Measurements from ENCODE around the gene RAB13.

Gene RAB13

DNA sequence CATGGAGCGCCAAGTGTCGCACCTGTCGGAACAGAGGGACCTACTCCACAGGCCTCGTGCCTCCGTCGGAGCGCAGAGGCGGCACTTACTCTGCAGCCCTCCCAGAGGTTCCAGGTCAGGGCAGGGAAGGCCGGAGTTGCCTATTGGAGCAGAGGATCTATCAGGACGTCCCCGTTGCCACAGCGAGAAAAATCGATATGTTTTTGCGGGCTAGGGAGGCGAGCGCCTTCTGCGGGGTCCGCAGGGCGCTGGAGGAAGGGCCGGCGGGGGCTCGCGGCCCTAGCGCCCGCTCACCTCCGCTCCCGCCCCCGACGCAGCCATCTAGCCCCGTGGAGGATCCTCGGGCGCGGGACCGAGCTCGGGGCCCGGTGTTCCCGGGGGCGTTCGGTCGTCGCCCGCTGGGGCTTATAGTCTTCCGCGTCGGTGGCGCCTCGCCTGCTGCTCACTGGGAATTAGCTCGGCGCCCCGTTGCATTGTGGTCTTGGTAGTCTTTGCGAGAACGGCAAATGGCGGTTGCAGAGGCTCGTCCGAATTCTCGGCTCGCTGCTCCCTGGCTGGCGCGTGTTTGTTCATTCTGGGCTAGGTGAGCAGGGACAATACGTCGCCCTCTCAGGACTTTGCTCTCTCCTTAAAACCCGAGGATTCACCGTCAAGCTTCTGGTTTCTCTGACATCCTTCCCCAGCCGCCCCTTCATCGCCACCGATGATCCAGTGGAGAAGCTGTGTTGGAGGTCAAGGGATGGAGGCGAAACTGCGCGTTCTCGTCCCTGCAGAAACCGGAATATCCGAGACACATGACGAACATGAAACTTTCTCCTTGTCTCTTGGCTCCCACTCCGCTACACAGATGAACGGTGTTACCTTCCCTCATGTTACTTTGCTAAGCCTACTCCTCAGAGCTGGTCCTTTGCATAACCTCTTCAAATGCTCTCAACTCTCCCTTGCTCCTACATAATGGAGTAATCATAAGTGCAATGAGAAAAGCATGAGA lies 8.6 kb downstream of the RAB13 start, which contains the start of gene JTB:
JTB (minus strand) TSS at position 425 of the 991 bp plus-strand sequence; CDS start at position 3, 422 bp downstream.
- Histone ChIP-seq H3K9me3 (ENCODE audit: control insufficient read depth in 2 of 2, low read length in 2 of 2) (no peaks in the 10 kb centered on the region), H3K36me3 (ENCODE audit: control insufficient read depth in 2 of 2, insufficient read depth in 2 of 2, low read length in 2 of 2) (peaks cover 16 to 30% of the 10 kb centered on the region in 2 donors), H3K27me3 (ENCODE audit: control insufficient read depth in 1 of 2, insufficient read depth in 2 of 2, low read length in 2 of 2) (no peaks in the 10 kb centered on the region), H3K9ac (ENCODE audit: low read length in 2 of 2) (peak within 1 kb of the TSS; percentile 80 to 90), H3K27ac (ENCODE audit: low read length) (peak within 1 kb of the TSS; percentile 78), H3K4me3 (ENCODE audit: low read length in 2 of 2) (peak within 1 kb of the TSS; percentile 82 to 98), H3K4me1 (ENCODE audit: control insufficient read depth, insufficient read depth, low read length) (peaks cover 20% of the 10 kb centered on the region)

DNA sequence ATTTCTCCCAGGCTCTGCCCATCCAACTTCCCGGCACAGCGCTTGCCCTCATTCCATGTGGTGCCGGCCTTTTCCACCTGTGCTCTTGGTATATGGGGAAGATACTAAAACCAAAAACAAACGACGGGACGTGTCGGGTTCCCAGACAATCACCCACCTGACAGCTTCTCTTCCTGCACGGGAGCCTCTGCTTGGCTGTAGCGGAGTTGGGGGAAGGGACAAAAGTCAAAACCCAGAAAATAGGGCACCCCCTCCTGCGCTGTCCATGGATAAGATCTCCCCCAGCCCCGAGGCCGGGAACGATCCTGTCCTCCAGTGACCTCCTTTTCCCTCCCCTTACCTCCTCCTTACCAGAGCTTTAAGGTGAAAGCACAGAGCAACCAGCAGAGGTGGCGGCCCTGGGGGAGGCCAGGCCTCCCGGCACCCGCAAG lies 9.3 kb downstream of the RAB13 start:
- H3K36me3 ChIP-seq (ENCODE audit: control insufficient read depth in 2 of 2, insufficient read depth in 2 of 2, low read length in 2 of 2) = peaks cover 16 to 26% of the 10 kb centered on the region in 2 donors
- peak overlapping the region; percentile 82 to 98 for H3K4me3 ChIP-seq (ENCODE audit: low read length in 2 of 2)
- peak overlapping the region; percentile 80 to 90 for H3K9ac ChIP-seq (ENCODE audit: low read length in 2 of 2)
- peaks cover 20% of the 10 kb centered on the region for H3K4me1 ChIP-seq (ENCODE audit: control insufficient read depth, insufficient read depth, low read length)
- no peaks in the 10 kb centered on the region for H3K9me3 ChIP-seq (ENCODE audit: control insufficient read depth in 2 of 2, low read length in 2 of 2)
- H3K27me3 ChIP-seq (ENCODE audit: control insufficient read depth in 1 of 2, insufficient read depth in 2 of 2, low read length in 2 of 2) = no peaks in the 10 kb centered on the region
- peak overlapping the region; percentile 78 for H3K27ac ChIP-seq (ENCODE audit: low read length)

DNA sequence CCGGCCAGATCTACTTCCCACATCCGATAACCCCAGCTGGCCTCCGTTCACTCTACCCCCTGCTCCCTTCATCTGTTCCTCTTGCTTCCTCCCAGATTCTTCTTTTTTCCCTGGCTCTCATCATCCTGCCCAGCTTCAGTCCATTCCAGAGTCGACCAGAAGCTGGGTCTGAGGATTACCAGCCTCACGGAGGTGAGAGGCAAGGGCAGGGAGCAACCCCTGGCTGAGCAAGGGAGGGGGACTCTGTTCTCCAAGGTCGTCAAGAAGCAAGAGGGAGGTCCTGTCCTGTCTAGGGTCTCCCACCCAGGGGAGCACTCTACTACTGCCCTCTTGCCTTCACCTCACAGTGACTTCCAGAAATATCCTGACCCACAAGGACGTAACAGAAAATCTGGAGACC lies 12.6 kb downstream of the RAB13 start:
- Histone ChIP-seq H3K36me3 (ENCODE audit: control insufficient read depth in 2 of 2, insufficient read depth in 2 of 2, low read length in 2 of 2) (peaks cover 12 to 20% of the 10 kb centered on the region in 2 donors), H3K27ac (ENCODE audit: low read length) (no peak overlapping the region), H3K9me3 (ENCODE audit: control insufficient read depth in 2 of 2, low read length in 2 of 2) (no peaks in the 10 kb centered on the region), H3K27me3 (ENCODE audit: control insufficient read depth in 1 of 2, insufficient read depth in 2 of 2, low read length in 2 of 2) (no peaks in the 10 kb centered on the region), H3K9ac (ENCODE audit: low read length in 2 of 2) (no peak overlapping the region), H3K4me1 (ENCODE audit: control insufficient read depth, insufficient read depth, low read length) (peaks cover 19% of the 10 kb centered on the region), H3K4me3 (ENCODE audit: low read length in 2 of 2) (no peak overlapping the region)

- no peaks in the 10 kb centered on the region for H3K9me3 ChIP-seq (ENCODE audit: control insufficient read depth in 2 of 2, low read length in 2 of 2)
- H3K36me3 ChIP-seq (ENCODE audit: control insufficient read depth in 2 of 2, insufficient read depth in 2 of 2, low read length in 2 of 2) = peaks cover 12 to 20% of the 10 kb centered on the region in 2 donors
- no peak overlapping the region for H3K9ac ChIP-seq (ENCODE audit: low read length in 2 of 2)
- H3K4me1 ChIP-seq (ENCODE audit: control insufficient read depth, insufficient read depth, low read length) = peaks cover 20% of the 10 kb centered on the region
- H3K27me3 ChIP-seq (ENCODE audit: control insufficient read depth in 1 of 2, insufficient read depth in 2 of 2, low read length in 2 of 2) = no peaks in the 10 kb centered on the region
- no peak overlapping the region for H3K27ac ChIP-seq (ENCODE audit: low read length)
- no peak overlapping the region for H3K4me3 ChIP-seq (ENCODE audit: low read length in 2 of 2)
Measured at GRCh38 chr1:153973071-153973470, 13.1 kb downstream of the RAB13 start.

GRCh38 chr1:153970346-153970745 lies 15.8 kb downstream of the RAB13 start:
- Histone ChIP-seq H3K9ac (ENCODE audit: low read length in 2 of 2) (no peak overlapping the region), H3K27me3 (ENCODE audit: control insufficient read depth in 1 of 2, insufficient read depth in 2 of 2, low read length in 2 of 2) (no peaks in the 10 kb centered on the region), H3K4me3 (ENCODE audit: low read length in 2 of 2) (no peak overlapping the region), H3K27ac (ENCODE audit: low read length) (no peak overlapping the region), H3K36me3 (ENCODE audit: control insufficient read depth in 2 of 2, insufficient read depth in 2 of 2, low read length in 2 of 2) (peaks cover 12 to 18% of the 10 kb centered on the region in 2 donors), H3K9me3 (ENCODE audit: control insufficient read depth in 2 of 2, low read length in 2 of 2) (no peaks in the 10 kb centered on the region), H3K4me1 (ENCODE audit: control insufficient read depth, insufficient read depth, low read length) (peaks cover 12% of the 10 kb centered on the region)

DNA sequence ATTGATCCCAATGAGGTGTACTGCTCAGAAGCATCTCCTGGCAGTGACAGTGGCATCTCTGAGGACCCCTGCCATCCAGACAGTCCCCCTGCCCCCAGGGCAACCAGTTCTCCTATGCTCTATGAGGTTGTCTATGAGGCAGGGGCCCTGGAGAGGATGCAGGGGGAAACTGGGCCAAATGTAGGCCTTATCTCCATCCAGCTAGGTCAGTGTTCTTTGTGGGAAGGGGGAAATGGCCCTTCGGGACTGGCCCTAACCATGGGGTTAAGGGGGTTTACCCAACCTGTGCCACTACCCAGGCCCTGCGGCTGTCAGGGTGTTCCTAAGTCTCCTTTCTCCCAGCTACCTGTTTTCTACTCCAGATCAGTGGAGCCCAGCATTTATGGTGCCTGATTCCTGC lies 17.2 kb downstream of the RAB13 start:
- no peaks in the 10 kb centered on the region for H3K9me3 ChIP-seq (ENCODE audit: control insufficient read depth in 2 of 2, low read length in 2 of 2)
- peak overlapping the region in 1 of 2 donors; percentile 83 for H3K4me3 ChIP-seq (ENCODE audit: low read length in 2 of 2)
- H3K9ac ChIP-seq (ENCODE audit: low read length in 2 of 2) = no peak overlapping the region
- no peaks in the 10 kb centered on the region for H3K27me3 ChIP-seq (ENCODE audit: control insufficient read depth in 1 of 2, insufficient read depth in 2 of 2, low read length in 2 of 2)
- peaks cover 17% of the 10 kb centered on the region for H3K4me1 ChIP-seq (ENCODE audit: control insufficient read depth, insufficient read depth, low read length)
- no peak overlapping the region for H3K27ac ChIP-seq (ENCODE audit: low read length)
- H3K36me3 ChIP-seq (ENCODE audit: control insufficient read depth in 2 of 2, insufficient read depth in 2 of 2, low read length in 2 of 2) = peaks cover 5 to 9% of the 10 kb centered on the region in 2 donors

GRCh38 chr1:153968408-153968807 lies 17.7 kb downstream of the RAB13 start:
- peaks cover 0 to 3% of the 10 kb centered on the region in 2 donors for H3K36me3 ChIP-seq (ENCODE audit: control insufficient read depth in 2 of 2, insufficient read depth in 2 of 2, low read length in 2 of 2)
- no peaks in the 10 kb centered on the region for H3K9me3 ChIP-seq (ENCODE audit: control insufficient read depth in 2 of 2, low read length in 2 of 2)
- H3K9ac ChIP-seq (ENCODE audit: low read length in 2 of 2) = peak overlapping the region in 1 of 2 donors; percentile 73
- no peaks in the 10 kb centered on the region for H3K27me3 ChIP-seq (ENCODE audit: control insufficient read depth in 1 of 2, insufficient read depth in 2 of 2, low read length in 2 of 2)
- H3K27ac ChIP-seq (ENCODE audit: low read length) = peak overlapping the region; percentile 86
- H3K4me3 ChIP-seq (ENCODE audit: low read length in 2 of 2) = peak overlapping the region; percentile 83 to 94
- H3K4me1 ChIP-seq (ENCODE audit: control insufficient read depth, insufficient read depth, low read length) = peaks cover 18% of the 10 kb centered on the region

DNA sequence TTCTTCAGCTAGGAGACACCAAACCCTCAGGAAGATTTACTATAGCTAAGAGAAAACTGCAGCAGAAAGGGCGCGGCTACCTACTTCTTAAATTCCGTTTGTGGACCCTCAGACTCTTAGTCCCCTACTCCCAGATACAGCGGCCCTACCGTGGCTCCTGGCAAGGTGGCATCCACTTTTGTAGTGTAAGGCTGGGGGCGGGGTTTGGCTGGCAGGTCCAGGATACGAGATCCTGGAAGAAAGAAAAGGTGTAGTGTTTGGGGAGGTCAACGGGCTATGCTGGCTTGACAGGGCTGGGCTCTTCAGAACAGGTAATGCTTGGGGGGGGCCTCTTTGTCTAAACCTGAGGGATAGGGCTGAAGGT lies 18.2 kb downstream of the RAB13 start:
- peak overlapping the region; percentile 86 for H3K27ac ChIP-seq (ENCODE audit: low read length)
- peak overlapping the region; percentile 72 to 73 for H3K9ac ChIP-seq (ENCODE audit: low read length in 2 of 2)
- H3K27me3 ChIP-seq (ENCODE audit: control insufficient read depth in 1 of 2, insufficient read depth in 2 of 2, low read length in 2 of 2) = no peaks in the 10 kb centered on the region
- H3K36me3 ChIP-seq (ENCODE audit: control insufficient read depth in 2 of 2, insufficient read depth in 2 of 2, low read length in 2 of 2) = peaks cover 0 to under 1% of the 10 kb centered on the region in 2 donors
- peak overlapping the region; percentile 83 to 94 for H3K4me3 ChIP-seq (ENCODE audit: low read length in 2 of 2)
- peaks cover 19% of the 10 kb centered on the region for H3K4me1 ChIP-seq (ENCODE audit: control insufficient read depth, insufficient read depth, low read length)
- no peaks in the 10 kb centered on the region for H3K9me3 ChIP-seq (ENCODE audit: control insufficient read depth in 2 of 2, low read length in 2 of 2)

DNA sequence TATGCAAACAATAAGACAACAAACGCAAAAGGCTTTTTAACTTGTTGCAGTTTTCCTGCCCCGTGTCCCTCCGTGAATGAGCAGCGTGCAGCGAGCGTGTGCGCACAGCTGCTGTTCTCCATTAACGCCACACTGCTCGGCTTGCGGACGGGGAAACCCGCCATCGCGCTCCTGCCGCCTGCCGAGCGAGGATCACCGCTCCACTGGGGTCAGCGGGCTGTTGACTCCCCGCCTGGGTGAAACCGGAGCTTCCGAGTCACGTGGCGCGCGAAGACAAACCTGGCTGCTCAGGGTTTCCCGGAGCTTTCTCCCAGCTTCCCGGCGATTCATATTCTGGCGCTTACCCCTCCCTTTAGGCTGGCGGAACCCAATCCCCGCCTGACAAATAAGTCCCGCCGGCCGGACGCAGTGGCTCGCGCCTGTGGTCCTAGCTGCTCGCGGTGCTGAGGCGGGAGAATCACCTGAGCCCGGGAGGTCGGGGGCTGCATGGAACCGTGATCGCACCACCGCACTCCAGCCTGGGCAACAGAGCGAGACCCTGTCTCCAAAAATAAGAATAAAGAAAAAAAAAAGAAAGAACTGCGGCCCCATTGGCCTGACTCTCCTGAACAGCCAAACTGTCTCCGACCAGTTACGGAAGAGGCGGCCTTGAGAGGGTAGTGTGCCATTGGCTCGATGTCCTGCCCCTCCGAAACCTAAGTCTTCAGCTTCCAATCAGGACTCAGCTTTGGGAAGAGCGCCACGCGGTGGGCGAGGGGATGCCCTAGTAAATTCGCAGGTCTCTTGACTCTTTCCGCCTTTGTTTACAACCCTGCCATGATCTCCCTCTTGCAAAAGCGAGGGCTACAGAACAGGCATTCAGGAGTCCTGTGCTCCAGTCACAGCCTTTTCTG lies 18.8 kb downstream of the RAB13 start, which contains the start of gene CREB3L4:
CREB3L4 (plus strand) TSS at position 796 of the 893 bp plus-strand sequence. CDS start 624 bp downstream, outside the sequence.
- Histone ChIP-seq H3K27ac (ENCODE audit: low read length) (peak within 1 kb of the TSS; percentile 86), H3K27me3 (ENCODE audit: control insufficient read depth in 1 of 2, insufficient read depth in 2 of 2, low read length in 2 of 2) (no peaks in the 10 kb centered on the region), H3K4me1 (ENCODE audit: control insufficient read depth, insufficient read depth, low read length) (peaks cover 24% of the 10 kb centered on the region), H3K4me3 (ENCODE audit: low read length in 2 of 2) (peak within 1 kb of the TSS; percentile 83 to 94), H3K9ac (ENCODE audit: low read length in 2 of 2) (peak within 1 kb of the TSS; percentile 72 to 73), H3K9me3 (ENCODE audit: control insufficient read depth in 2 of 2, low read length in 2 of 2) (no peaks in the 10 kb centered on the region), H3K36me3 (ENCODE audit: control insufficient read depth in 2 of 2, insufficient read depth in 2 of 2, low read length in 2 of 2) (no peaks in the 10 kb centered on the region)

- peak overlapping the region; percentile 90 to 93 for H3K9ac ChIP-seq (ENCODE audit: low read length in 2 of 2)
- H3K4me1 ChIP-seq (ENCODE audit: control insufficient read depth, insufficient read depth, low read length) = peaks cover 47% of the 10 kb centered on the region
- no peaks in the 10 kb centered on the region for H3K27me3 ChIP-seq (ENCODE audit: control insufficient read depth in 1 of 2, insufficient read depth in 2 of 2, low read length in 2 of 2)
- H3K9me3 ChIP-seq (ENCODE audit: control insufficient read depth in 2 of 2, low read length in 2 of 2) = no peaks in the 10 kb centered on the region
- H3K27ac ChIP-seq (ENCODE audit: low read length) = peak overlapping the region; percentile 87
- peak overlapping the region; percentile 88 to 93 for H3K4me3 ChIP-seq (ENCODE audit: low read length in 2 of 2)
- H3K36me3 ChIP-seq (ENCODE audit: control insufficient read depth in 2 of 2, insufficient read depth in 2 of 2, low read length in 2 of 2) = peaks cover 12 to 15% of the 10 kb centered on the region in 2 donors
Measured at GRCh38 chr1:153963850-153964331, 22.2 kb downstream of the RAB13 start.

All from stomach smooth muscle (tissue), 2 donors.